MM.1S (cell line): Measurements from ENCODE around the gene ADAM19.

ENCODE experiments used
- EZH2phosphoT487 ChIP-seq: fragments of 300-600 bp; sonication (generic); IDR thresholded peaks from 2 replicates; pipeline ENCODE4 v1.6.1; 2018; ENCODE audit warnings: antibody characterized with exemption, low read length
- TF ChIP-seq, protein P1 (sequence below): fragments of 300-600 bp; sonication (generic); IDR thresholded peaks from 2 replicates; pipeline ENCODE4 v1.5.1; 2016; ENCODE audit warnings: antibody characterized with exemption, low read length, mixed read lengths

DNA sequence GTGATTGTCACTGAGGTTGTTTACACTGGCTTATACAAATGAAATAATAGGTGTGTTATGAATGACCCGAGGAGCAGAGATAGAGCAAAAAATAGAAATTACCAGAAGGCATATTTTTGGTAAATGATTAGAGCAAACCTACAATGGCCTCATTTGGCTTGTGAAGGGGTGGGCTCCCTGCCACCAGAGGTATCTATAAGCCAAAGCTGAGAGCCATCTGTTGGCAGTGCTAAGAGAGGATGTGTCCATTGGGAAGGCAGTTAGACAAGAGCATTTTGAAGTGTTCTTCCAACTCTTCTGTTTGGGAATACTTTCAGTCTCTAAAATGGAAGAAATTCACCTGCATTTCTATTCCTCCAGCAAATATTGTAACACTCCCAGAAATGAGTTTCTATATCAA, 104.9 kb downstream of the ADAM19 start:
- TF ChIP-seq EZH2phosphoT487, result no peak
- TF ChIP-seq, protein P1, sequence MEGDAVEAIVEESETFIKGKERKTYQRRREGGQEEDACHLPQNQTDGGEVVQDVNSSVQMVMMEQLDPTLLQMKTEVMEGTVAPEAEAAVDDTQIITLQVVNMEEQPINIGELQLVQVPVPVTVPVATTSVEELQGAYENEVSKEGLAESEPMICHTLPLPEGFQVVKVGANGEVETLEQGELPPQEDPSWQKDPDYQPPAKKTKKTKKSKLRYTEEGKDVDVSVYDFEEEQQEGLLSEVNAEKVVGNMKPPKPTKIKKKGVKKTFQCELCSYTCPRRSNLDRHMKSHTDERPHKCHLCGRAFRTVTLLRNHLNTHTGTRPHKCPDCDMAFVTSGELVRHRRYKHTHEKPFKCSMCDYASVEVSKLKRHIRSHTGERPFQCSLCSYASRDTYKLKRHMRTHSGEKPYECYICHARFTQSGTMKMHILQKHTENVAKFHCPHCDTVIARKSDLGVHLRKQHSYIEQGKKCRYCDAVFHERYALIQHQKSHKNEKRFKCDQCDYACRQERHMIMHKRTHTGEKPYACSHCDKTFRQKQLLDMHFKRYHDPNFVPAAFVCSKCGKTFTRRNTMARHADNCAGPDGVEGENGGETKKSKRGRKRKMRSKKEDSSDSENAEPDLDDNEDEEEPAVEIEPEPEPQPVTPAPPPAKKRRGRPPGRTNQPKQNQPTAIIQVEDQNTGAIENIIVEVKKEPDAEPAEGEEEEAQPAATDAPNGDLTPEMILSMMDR, result no peak
